Measurements from ENCODE around the gene CYP27A1.
"Not testable (repeated sequence)": the region's sequence is repeated elsewhere in the genome, so short reads cannot be mapped to it uniquely, and the experiment has no call there.

Gene CYP27A1

DNA sequence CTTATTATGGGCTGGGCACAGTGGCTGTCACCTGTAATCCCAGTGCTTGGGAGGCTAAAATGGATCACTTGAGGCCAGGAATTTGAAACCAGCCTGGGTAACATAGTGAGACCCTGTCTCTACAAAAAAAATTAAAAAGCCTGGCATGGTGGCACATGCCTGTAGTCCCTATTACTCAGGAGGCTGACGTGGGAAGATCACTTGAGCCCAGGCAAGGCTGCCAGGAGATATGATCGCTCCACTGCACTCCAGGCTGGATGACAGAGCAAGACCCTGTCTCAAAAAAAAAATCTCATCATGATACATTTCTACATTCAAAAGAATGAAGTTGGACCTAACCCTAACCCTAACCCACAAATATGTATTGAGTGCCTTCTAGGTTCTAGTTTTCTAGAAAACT lies 20.2 kb upstream of the CYP27A1 start:
- POLR2A ChIA-PET: no interaction called here

DNA sequence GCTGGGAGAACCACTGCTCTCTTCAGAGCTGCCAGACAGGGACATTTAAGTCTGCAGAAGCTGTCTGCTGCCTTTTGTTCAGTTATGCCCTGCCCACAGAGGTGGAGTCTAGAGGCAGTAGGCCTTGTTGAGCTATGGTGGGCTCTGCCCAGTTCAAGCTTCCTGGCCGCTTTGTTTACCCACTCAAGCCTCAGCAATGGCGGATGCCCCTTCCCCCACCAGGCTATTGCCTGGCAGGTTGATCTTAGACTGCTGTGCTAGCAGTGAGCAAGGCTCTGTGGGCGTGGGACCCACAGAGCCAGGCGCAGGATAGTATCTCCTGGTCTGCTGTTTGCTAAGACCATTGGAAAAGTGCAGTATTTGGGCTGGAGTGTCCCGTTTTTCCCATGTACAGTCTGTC lies 9.2 kb upstream of the CYP27A1 start:
- DNase-seq (ENCODE audit: extremely low spot score); POLR2A ChIA-PET: not testable (repeated sequence)
- CTCF ChIA-PET: interaction anchor here (1.1 to 1.4 kb wide), 3 partner anchors 21 to 85 kb away, joined by 3 read pairs; no protein-coding TSS in a partner anchor

More for the DNA sequence above, 20.2 kb upstream of the CYP27A1 start:
- CTCF ChIA-PET: interaction anchor here (1.6 kb wide), 1 partner anchor 341 kb away, joined by 3 read pairs; no protein-coding TSS in a partner anchor
- no peak for DNase-seq (ENCODE audit: extremely low spot score)
- TF ChIP-seq, protein P1, sequence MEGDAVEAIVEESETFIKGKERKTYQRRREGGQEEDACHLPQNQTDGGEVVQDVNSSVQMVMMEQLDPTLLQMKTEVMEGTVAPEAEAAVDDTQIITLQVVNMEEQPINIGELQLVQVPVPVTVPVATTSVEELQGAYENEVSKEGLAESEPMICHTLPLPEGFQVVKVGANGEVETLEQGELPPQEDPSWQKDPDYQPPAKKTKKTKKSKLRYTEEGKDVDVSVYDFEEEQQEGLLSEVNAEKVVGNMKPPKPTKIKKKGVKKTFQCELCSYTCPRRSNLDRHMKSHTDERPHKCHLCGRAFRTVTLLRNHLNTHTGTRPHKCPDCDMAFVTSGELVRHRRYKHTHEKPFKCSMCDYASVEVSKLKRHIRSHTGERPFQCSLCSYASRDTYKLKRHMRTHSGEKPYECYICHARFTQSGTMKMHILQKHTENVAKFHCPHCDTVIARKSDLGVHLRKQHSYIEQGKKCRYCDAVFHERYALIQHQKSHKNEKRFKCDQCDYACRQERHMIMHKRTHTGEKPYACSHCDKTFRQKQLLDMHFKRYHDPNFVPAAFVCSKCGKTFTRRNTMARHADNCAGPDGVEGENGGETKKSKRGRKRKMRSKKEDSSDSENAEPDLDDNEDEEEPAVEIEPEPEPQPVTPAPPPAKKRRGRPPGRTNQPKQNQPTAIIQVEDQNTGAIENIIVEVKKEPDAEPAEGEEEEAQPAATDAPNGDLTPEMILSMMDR (IDR thresholded peaks at IDR 0.05; ENCODE audit: control extremely low read depth, extremely low read depth, low read depth, missing control alignments): no peak

DNA sequence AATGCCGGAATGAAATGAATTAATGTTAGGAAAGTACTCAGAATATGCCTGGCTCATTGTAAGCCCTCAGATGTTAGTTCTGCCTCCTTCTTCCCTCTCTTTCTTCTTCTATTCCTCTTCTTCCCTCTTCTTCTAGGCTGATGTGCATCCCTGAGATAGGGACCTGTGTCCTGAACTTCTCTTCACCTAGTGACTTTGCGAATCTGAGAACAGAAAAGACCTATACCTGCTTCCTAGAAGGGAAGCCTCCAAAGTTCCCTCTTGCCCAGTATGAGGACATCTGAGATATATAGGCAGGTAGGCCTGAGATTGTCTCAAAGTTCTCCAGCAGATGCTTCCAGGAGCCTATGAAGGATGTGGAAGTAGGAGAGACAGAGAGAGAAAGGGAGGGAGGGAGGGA lies 8.1 kb upstream of the CYP27A1 start:
- POLR2A ChIA-PET: no interaction called here
- no peak for DNase-seq (ENCODE audit: extremely low spot score)
- CTCF ChIA-PET: no interaction called here
- TF ChIP-seq, protein P1 (IDR thresholded peaks at IDR 0.05; ENCODE audit: control extremely low read depth, extremely low read depth, low read depth, missing control alignments): no peak

DNA sequence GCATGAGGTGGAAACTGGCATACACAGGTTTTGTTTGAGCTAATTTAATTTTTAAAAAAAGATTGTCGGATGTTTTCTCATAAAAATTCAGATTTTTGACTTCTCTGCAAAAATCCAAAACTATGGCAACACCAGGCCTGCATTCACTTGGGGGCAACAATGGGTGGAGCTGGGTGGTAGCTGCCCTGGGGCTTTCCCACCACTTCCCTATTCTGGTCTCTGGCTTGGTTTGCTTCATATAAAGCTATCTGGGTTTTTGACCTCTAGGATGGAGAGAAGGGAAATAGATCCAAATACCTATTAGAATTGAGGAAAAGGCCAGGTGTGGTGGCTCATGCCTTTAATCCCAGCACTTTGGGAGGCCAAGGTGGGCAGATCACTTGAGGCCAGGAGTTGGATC lies 5.5 kb upstream of the CYP27A1 start:
- DNase-seq (ENCODE audit: extremely low spot score): no peak
- ChIA-PET CTCF (interaction anchor here (1.3 kb wide), 1 partner anchor 11 kb away, joined by 6 read pairs; no protein-coding TSS in a partner anchor), POLR2A (no interaction called here)
- TF ChIP-seq, protein P1 (IDR thresholded peaks at IDR 0.05; ENCODE audit: control extremely low read depth, extremely low read depth, low read depth, missing control alignments): no peak

DNA sequence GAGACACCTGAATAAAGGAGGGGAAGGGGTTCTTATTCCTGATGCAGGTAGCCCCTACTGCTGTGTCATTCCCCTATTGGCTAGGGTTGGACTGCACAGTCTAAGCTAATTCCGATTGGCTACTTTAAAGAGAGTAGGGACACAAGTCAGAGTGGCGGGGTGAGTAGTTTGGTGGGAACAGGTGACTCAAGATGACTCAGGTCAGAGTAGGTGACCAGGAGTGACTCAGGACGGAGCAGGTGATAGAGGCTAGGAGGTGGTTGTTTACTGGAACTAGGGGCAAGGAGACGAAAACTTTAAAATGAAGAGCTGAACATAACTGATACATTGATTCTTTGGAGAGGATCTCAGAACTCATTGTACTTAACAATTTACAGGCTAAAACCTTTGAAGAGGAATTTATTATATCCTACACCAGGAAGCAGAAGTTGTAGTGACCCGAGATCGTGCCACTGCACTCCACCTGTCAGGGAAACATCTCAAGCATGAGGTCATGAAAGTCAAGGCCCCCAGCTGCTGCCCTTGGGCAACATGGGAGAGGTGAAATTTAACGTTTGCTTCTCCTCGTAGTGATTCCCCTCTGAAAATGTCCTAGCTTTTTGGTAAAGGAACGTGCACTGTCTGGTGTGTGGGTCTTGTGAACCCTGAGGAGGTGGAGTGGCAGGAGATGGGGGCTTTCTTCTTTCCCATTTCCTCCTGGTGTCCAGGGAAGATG lies 4.5 kb upstream of the CYP27A1 start:
- ChIA-PET POLR2A (no interaction called here), CTCF (interaction anchor here (0.8 to 1.6 kb wide), 3 partner anchors 12 to 25 kb away, joined by 3 to 5 read pairs (median 3); no protein-coding TSS in a partner anchor)
- DNase-seq (ENCODE audit: extremely low spot score): no peak
- TF ChIP-seq, protein P1 (IDR thresholded peaks at IDR 0.05; ENCODE audit: control extremely low read depth, extremely low read depth, low read depth, missing control alignments): no peak

DNA sequence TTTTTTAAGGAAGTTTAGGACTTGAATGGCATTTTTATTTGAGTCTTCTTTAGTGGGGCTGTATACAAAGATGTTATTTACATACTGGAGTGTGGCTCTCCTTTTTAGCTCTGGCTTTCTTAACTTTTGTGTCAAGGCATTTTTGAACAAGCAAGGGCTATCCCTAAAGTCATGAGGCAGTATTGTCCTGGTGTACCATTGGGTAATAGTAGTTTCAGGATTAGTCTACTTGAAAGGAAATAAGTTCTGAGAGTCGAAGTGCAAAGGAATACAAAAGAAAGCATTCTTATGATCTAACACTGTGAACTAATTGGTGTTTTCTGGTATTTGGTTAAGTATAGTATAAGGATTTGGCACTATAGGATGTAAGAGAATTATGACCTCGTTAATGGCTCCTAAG lies 1.9 kb upstream of the CYP27A1 start:
- POLR2A ChIA-PET: no interaction called here

More for the DNA sequence above, 1.9 kb upstream of the CYP27A1 start:
- DNase-seq (ENCODE audit: extremely low spot score): peak; percentile 28
- TF ChIP-seq, protein P1 (IDR thresholded peaks at IDR 0.05; ENCODE audit: control extremely low read depth, extremely low read depth, low read depth, missing control alignments): no peak
- CTCF ChIA-PET: no interaction called here

Data from GM10248 (cell line).